HepG2 (cell line): ENCODE results near the gene NCLN. TPM values are rescaled to one million over a fixed set of nuclear protein-coding genes. Genes with fewer than 3 reads are reported as not detected.
A peak's percentile ranks its signal among the peaks of the same experiment; 100 is the strongest.

Source experiments
- FOXA3 ChIP-seq: IDR thresholded peaks from 2 replicates; pipeline ENCODE4 v1.6.1; 2016; ENCODE audit warnings: missing genetic modification reagents, missing compliant biosample characterization
- ZFAT ChIP-seq: sonication (generic); formaldehyde crosslinking; conservative IDR thresholded peaks from 2 replicates; pipeline ENCODE4 v1.8.1; 2023; ENCODE audit warnings: missing genetic modification reagents, inconsistent platforms
- ZNF263 ChIP-seq: sonication (generic); formaldehyde crosslinking; IDR thresholded peaks from 2 replicates; pipeline ENCODE4 v1.4.0; 2020; ENCODE audit warnings: missing genetic modification reagents
- ZNF44 ChIP-seq: sonication (generic); formaldehyde crosslinking; IDR thresholded peaks from 2 replicates; pipeline ENCODE4 v1.5.1; 2020; ENCODE audit warnings: mild to moderate bottlenecking, missing genetic modification reagents
- ZNF569 ChIP-seq: sonication (generic); formaldehyde crosslinking; IDR thresholded peaks from 2 replicates; pipeline ENCODE4 v1.5.0; 2020; ENCODE audit warnings: mild to moderate bottlenecking, missing genetic modification reagents, moderate library complexity, borderline replicate concordance
- ZNF720 ChIP-seq: sonication (generic); formaldehyde crosslinking; IDR thresholded peaks from 2 replicates; pipeline ENCODE4 v1.4.0; 2020; ENCODE audit warnings: missing genetic modification reagents
- ZNF747 ChIP-seq: sonication (generic); formaldehyde crosslinking; IDR thresholded peaks from 2 replicates; pipeline ENCODE4 v1.8.1; 2023; ENCODE audit warnings: missing genetic modification reagents, mild to moderate bottlenecking, borderline replicate concordance
- polyA plus RNA-seq, 8 experiments: library from polyadenylated mRNA; depleted of rRNA in 3 of 8; stranded (reverse) in 7 of 8; unstranded in 1 of 8; fragments of >200 nt; fragmentation: Illumina TruSeq in 4 of 8; extraction: Trizol in 4 of 8; gene quantifications; 2 replicates each; pipeline versions ENCODE4 v1.2.1 to v1.2.3, GENCODE V29; 2011 to 2016; ENCODE audit warnings: low read depth in 4 of 8, missing spikeins in 1 of 8, mixed read lengths in 1 of 8; ENCODE audit not compliant: insufficient read depth in 1 of 8
- total RNA-seq, 5 experiments: library from RNA; depleted of rRNA; stranded (reverse); fragments of >200 nt; fragmentation: Illumina TruSeq; extraction: Trizol; gene quantifications; 2 replicates each; pipeline ENCODE4 v1.2.3, GENCODE V29; 2016; ENCODE audit warnings: low read depth in 1 of 5
- TF ChIP-seq, protein P1 (sequence below): fragments of 450-650 bp; IDR thresholded peaks from 2 replicates; pipeline ENCODE4 v1.6.1; 2016
- TF ChIP-seq, protein P2 (sequence below): sonication (generic); formaldehyde crosslinking; IDR thresholded peaks from 2 replicates; pipeline ENCODE4 v1.8.1; 2022; ENCODE audit warnings: mild to moderate bottlenecking, missing genetic modification reagents
- TF ChIP-seq, protein P3 (sequence below): IDR thresholded peaks from 2 replicates; pipeline ENCODE4 v1.6.1; 2016; ENCODE audit warnings: low read depth, control low read depth
- TF ChIP-seq, protein P4 (sequence below): sonication (generic); formaldehyde crosslinking; IDR thresholded peaks from 2 replicates; pipeline ENCODE4 v1.4.0; 2020; ENCODE audit warnings: mild to moderate bottlenecking, missing genetic modification reagents
- TF ChIP-seq, protein P5 (sequence below): sonication (generic); formaldehyde crosslinking; IDR thresholded peaks from 2 replicates; pipeline ENCODE4 v1.4.0; 2020; ENCODE audit warnings: missing genetic modification reagents, borderline replicate concordance

The NCLN gene
- total and polyA plus RNA-seq, 2 of the 13 experiments (the other 11 are each of a cell fraction or from before 2014, with no cell fraction given): 42.6 to 56.0 TPM

- TF ChIP-seq, protein P1, sequence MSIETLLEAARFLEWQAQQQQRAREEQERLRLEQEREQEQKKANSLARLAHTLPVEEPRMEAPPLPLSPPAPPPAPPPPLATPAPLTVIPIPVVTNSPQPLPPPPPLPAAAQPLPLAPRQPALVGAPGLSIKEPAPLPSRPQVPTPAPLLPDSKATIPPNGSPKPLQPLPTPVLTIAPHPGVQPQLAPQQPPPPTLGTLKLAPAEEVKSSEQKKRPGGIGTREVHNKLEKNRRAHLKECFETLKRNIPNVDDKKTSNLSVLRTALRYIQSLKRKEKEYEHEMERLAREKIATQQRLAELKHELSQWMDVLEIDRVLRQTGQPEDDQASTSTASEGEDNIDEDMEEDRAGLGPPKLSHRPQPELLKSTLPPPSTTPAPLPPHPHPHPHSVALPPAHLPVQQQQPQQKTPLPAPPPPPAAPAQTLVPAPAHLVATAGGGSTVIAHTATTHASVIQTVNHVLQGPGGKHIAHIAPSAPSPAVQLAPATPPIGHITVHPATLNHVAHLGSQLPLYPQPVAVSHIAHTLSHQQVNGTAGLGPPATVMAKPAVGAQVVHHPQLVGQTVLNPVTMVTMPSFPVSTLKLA: 0 out of 2 replicates have a peak, but pooled peaks have one; percentile 27
- TF ChIP-seq FOXA3 (CRISPR knock-in tag) (peak; percentile 32; the same call in 1 of the 2 replicates), ZNF569 (CRISPR knock-in tag) (no peak), ZNF720 (no peak), ZNF263 (CRISPR knock-in tag) (0 out of 2 replicates have a peak, but pooled peaks have one; percentile 23), ZNF747 (CRISPR knock-in tag) (no peak), ZNF44 (CRISPR knock-in tag) (no peak), ZFAT (no peak)
- TF ChIP-seq, protein P2, sequence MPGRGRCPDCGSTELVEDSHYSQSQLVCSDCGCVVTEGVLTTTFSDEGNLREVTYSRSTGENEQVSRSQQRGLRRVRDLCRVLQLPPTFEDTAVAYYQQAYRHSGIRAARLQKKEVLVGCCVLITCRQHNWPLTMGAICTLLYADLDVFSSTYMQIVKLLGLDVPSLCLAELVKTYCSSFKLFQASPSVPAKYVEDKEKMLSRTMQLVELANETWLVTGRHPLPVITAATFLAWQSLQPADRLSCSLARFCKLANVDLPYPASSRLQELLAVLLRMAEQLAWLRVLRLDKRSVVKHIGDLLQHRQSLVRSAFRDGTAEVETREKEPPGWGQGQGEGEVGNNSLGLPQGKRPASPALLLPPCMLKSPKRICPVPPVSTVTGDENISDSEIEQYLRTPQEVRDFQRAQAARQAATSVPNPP (CRISPR knock-in tag): no peak
- TF ChIP-seq, protein P3, sequence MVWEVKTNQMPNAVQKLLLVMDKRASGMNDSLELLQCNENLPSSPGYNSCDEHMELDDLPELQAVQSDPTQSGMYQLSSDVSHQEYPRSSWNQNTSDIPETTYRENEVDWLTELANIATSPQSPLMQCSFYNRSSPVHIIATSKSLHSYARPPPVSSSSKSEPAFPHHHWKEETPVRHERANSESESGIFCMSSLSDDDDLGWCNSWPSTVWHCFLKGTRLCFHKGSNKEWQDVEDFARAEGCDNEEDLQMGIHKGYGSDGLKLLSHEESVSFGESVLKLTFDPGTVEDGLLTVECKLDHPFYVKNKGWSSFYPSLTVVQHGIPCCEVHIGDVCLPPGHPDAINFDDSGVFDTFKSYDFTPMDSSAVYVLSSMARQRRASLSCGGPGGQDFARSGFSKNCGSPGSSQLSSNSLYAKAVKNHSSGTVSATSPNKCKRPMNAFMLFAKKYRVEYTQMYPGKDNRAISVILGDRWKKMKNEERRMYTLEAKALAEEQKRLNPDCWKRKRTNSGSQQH (CRISPR knock-in tag): peak; percentile 82; the same call in 1 of the 2 replicates
- TF ChIP-seq, protein P4, sequence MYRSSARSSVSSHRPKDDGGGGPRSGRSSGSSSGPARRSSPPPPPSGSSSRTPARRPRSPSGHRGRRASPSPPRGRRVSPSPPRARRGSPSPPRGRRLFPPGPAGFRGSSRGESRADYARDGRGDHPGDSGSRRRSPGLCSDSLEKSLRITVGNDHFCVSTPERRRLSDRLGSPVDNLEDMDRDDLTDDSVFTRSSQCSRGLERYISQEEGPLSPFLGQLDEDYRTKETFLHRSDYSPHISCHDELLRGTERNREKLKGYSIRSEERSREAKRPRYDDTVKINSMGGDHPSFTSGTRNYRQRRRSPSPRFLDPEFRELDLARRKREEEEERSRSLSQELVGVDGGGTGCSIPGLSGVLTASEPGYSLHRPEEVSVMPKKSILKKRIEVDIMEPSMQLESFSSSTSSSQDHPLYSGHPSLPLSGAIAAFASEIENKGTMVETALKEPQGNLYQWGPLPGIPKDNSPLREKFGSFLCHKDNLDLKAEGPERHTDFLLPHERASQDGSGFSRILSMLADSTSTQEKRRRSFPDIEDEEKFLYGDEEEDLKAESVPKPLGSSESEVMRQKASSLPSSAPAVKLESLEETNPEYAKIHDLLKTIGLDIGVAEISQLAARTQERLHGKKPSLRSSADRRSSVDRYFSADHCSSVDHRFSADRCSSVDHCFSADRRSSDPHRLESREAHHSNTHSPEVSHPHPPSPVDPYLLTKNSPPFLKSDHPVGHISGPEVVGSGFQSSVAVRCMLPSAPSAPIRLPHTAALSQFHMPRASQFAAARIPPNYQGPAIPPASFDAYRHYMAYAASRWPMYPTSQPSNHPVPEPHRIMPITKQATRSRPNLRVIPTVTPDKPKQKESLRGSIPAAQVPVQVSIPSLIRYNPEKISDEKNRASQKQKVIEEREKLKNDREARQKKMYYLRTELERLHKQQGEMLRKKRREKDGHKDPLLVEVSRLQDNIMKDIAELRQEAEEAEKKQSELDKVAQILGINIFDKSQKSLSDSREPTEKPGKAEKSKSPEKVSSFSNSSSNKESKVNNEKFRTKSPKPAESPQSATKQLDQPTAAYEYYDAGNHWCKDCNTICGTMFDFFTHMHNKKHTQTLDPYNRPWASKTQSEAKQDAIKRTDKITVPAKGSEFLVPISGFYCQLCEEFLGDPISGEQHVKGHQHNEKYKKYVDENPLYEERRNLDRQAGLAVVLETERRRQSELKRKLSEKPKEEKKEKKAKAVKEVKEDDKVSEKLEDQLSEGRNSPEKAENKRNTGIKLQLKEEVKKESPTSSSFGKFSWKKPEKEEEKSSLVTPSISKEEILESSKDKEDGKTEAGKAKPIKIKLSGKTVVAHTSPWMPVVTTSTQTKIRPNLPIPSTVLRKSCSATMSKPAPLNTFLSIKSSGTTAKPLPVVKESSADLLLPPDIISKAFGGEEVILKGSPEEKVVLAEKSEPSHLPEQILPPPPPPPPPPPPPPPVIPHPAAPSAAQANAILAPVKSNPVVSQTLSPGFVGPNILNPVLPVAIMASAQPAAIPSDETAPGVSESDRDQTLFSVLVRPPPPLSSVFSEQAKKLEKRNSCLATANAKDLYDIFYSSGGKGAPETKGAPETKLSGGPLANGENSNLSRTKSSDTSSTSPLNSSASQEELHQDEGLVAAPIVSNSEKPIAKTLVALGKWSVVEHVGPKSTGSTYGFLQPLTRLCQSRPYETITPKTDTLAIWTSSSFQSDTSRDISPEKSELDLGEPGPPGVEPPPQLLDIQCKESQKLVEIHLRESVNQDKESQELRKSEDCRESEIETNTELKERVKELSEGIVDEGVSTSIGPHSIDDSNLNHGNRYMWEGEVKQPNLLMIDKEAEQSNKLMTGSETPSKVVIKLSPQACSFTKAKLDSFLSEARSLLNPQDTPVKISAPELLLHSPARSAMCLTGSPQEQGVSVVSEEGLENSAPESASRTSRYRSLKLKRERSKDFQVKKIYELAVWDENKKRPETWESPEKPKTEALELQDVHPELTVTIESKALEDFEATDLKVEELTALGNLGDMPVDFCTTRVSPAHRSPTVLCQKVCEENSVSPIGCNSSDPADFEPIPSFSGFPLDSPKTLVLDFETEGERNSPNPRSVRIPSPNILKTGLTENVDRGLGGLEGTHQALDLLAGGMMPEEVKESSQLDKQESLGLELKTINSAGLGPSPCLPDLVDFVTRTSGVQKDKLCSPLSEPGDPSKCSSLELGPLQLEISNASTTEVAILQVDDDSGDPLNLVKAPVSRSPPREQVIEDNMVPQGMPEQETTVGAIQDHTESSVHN (CRISPR knock-in tag): no peak
- TF ChIP-seq, protein P5, sequence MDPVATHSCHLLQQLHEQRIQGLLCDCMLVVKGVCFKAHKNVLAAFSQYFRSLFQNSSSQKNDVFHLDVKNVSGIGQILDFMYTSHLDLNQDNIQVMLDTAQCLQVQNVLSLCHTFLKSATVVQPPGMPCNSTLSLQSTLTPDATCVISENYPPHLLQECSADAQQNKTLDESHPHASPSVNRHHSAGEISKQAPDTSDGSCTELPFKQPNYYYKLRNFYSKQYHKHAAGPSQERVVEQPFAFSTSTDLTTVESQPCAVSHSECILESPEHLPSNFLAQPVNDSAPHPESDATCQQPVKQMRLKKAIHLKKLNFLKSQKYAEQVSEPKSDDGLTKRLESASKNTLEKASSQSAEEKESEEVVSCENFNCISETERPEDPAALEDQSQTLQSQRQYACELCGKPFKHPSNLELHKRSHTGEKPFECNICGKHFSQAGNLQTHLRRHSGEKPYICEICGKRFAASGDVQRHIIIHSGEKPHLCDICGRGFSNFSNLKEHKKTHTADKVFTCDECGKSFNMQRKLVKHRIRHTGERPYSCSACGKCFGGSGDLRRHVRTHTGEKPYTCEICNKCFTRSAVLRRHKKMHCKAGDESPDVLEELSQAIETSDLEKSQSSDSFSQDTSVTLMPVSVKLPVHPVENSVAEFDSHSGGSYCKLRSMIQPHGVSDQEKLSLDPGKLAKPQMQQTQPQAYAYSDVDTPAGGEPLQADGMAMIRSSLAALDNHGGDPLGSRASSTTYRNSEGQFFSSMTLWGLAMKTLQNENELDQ: peak; percentile 78; the same call in 1 of the 2 replicates
These were observed 58.3 kb downstream of the NCLN start (continued) for GRCh38 chr19:3243819-3244700.
